Endothelial cell of umbilical vein (primary cell): ENCODE data around the gene KCNQ1OT1. TPM values are rescaled to one million over a fixed set of nuclear protein-coding genes. Genes with fewer than 3 reads are reported as not detected.

Experiments
- BruUV-seq: library from RNA; stranded (reverse); fragments of 400-500 nt; replicated peaks from 2 replicates; lab custom pipeline; 2021; lab: Mats Ljungman, UMichigan
- CTCF ChIA-PET: fragments of 300-600, 350-600 bp; sonication (Branson Sonifier 250); formaldehyde crosslinking; loops from one replicate; lab custom pipeline; 2021; ENCODE audit warnings: antibody characterized with exemption, inconsistent platforms; lab: Charles Lee
- POLR2A ChIA-PET: fragments of 300-600, 350-600 bp; sonication (Branson Sonifier 250); formaldehyde crosslinking; loops from one replicate; lab custom pipeline; 2021; ENCODE audit warnings: antibody characterized with exemption, inconsistent platforms; lab: Charles Lee
- DNase-seq: peaks from one replicate; pipeline ENCODE4 v3.0.0-alpha.2; 2011; ENCODE audit warnings: low read depth, low spot score
- FAIRE-seq: peaks from 2 replicates; lab custom pipeline; 2011; peaks lifted over from hg19 to GRCh38; lab: Jason Lieb, UNC
- H2AFZ ChIP-seq: 2 replicates; pipeline ENCODE4 v1.6.0; 2012; ENCODE audit warnings: low read depth, low read length, control low read depth, inconsistent platforms
- H3K27ac ChIP-seq: 2 replicates; pipeline ENCODE4 v1.5.1; 2011; ENCODE audit warnings: low read depth, mild to moderate bottlenecking, control low read depth, low read length, moderate library complexity; ENCODE audit not compliant: insufficient read depth
- H3K27me3 ChIP-seq, 2 experiments: 2 replicates each; pipeline versions ENCODE4 v1.6.0 to v1.6.1; 2011; ENCODE audit warnings: low read length in 2 of 2, mixed read lengths in 1 of 2; ENCODE audit not compliant: control insufficient read depth in 2 of 2, insufficient read depth in 2 of 2
- H3K36me3 ChIP-seq, 2 experiments: 2 replicates in 1 of 2; 3 replicates in 1 of 2; pipeline ENCODE4 v1.5.1; 2011; ENCODE audit warnings: low read length in 2 of 2, mild to moderate bottlenecking in 1 of 2, moderate library complexity in 1 of 2; ENCODE audit not compliant: control insufficient read depth in 2 of 2, insufficient read depth in 2 of 2; ENCODE audit errors: extremely low read depth in 1 of 2
- H3K4me1 ChIP-seq: 3 replicates; pipeline ENCODE4 v1.5.1; 2011; ENCODE audit warnings: mild to moderate bottlenecking, low read length; ENCODE audit not compliant: control insufficient read depth, insufficient read depth; ENCODE audit errors: extremely low read depth
- H3K4me2 ChIP-seq: 2 replicates; pipeline ENCODE4 v1.6.1; 2011; ENCODE audit warnings: low read length, control low read depth, mixed read lengths; ENCODE audit not compliant: insufficient read depth
- H3K4me3 ChIP-seq, 3 experiments: fragments of 200-600 bp in 1 of 3; sonication (generic), shearing (Covaris generic) in 1 of 3; replicated peaks in 1 of 3; 2 replicates each; pipeline ENCODE4 v1.5.1; 2011 to 2016; ENCODE audit warnings: control low read depth in 3 of 3, low read length in 3 of 3, mild to moderate bottlenecking in 2 of 3, inconsistent platforms in 1 of 3, low read depth in 1 of 3, moderate library complexity in 1 of 3; ENCODE audit not compliant: insufficient read depth in 1 of 3
- H3K79me2 ChIP-seq: 2 replicates; pipeline ENCODE4 v1.6.0; 2012; ENCODE audit warnings: low read length, inconsistent platforms; ENCODE audit not compliant: control insufficient read depth, insufficient read depth
- H3K9ac ChIP-seq: replicated peaks from 2 replicates; pipeline ENCODE3; 2011; ENCODE audit warnings: low read length, control low read depth; ENCODE audit not compliant: insufficient read depth; ENCODE audit errors: extremely low read depth
- H3K9me1 ChIP-seq: replicated peaks from 3 replicates; pipeline ENCODE4 v1.6.0; 2011; ENCODE audit warnings: mild to moderate bottlenecking, low read length; ENCODE audit not compliant: control insufficient read depth, insufficient read depth; ENCODE audit errors: extremely low read depth
- H3K9me3 ChIP-seq: replicated peaks from 2 replicates; pipeline ENCODE4 v1.5.1; 2012; ENCODE audit warnings: low read length, inconsistent platforms; ENCODE audit not compliant: control insufficient read depth, insufficient read depth
- H4K20me1 ChIP-seq: replicated peaks from 2 replicates; pipeline ENCODE3; 2011; ENCODE audit warnings: mild to moderate bottlenecking, low read length; ENCODE audit not compliant: control insufficient read depth, insufficient read depth; ENCODE audit errors: extremely low read depth
- EZH2 ChIP-seq: IDR thresholded peaks from 2 replicates; pipeline ENCODE4 v1.6.1; 2012; ENCODE audit warnings: borderline replicate concordance, low read depth, mild to moderate bottlenecking, moderate library complexity, low read length, inconsistent platforms; ENCODE audit not compliant: severe bottlenecking
- FOS ChIP-seq: IDR thresholded peaks from 2 replicates; pipeline ENCODE4 v1.6.1; 2011; ENCODE audit warnings: mild to moderate bottlenecking, low read length, moderate library complexity, borderline replicate concordance; ENCODE audit not compliant: insufficient read depth
- GATA2 ChIP-seq: IDR thresholded peaks from 2 replicates; pipeline ENCODE4 v1.7.0; 2011; ENCODE audit warnings: low read depth, mild to moderate bottlenecking, moderate library complexity, mixed read lengths, low read length; ENCODE audit not compliant: insufficient read length, insufficient read depth
- JUN ChIP-seq: IDR thresholded peaks from 2 replicates; pipeline ENCODE4 v1.6.1; 2011; ENCODE audit warnings: borderline replicate concordance, low read depth; ENCODE audit not compliant: insufficient read length, insufficient read depth
- MYC ChIP-seq: IDR thresholded peaks from one replicate; pipeline ENCODE4 v1.6.1; 2011; ENCODE audit warnings: mild to moderate bottlenecking, low read depth, low read length
- POLR2A ChIP-seq: IDR thresholded peaks from 2 replicates; pipeline ENCODE4 v1.6.1; 2012; ENCODE audit warnings: low read depth, mild to moderate bottlenecking, control low read depth, low read length
- POLR2AphosphoS5 ChIP-seq: IDR thresholded peaks from 2 replicates; pipeline ENCODE4 v1.6.1; 2012; ENCODE audit warnings: low read depth, mild to moderate bottlenecking, control low read depth, low read length, moderate library complexity; ENCODE audit not compliant: insufficient read depth
- dilution Hi-C: fragments of 300-500 bp; cut with MboI; formaldehyde crosslinking; loops from one replicate; pipeline ENCODE4 v1.15.0; 2019; ENCODE audit warnings: low sequenced_read_pairs; ENCODE audit not compliant: extremely low pct_ligation_motif_present
- intact Hi-C: fragments of 100-400 bp; cut with micrococcal nuclease; formaldehyde crosslinking; loops from one replicate; pipeline ENCODE4 v1.10.0; 2022
- polyA plus RNA-seq, 4 experiments: library from polyadenylated mRNA; depleted of rRNA in 3 of 4; stranded (reverse) in 3 of 4; unstranded in 1 of 4; fragments of >200 nt; gene quantifications; 2 replicates each; pipeline versions ENCODE4 v1.2.1 to v1.2.3, GENCODE V29; 2011 to 2012; ENCODE audit warnings: missing spikeins in 1 of 4
- total RNA-seq: library from RNA; stranded (reverse); gene quantifications from 2 replicates; pipeline ENCODE4 v1.2.3, GENCODE V29; 2021
- TF ChIP-seq, protein P1 (sequence below), 2 donors: IDR thresholded peaks; 1 replicate in 1 of 2; 2 replicates in 1 of 2; pipeline ENCODE4 v1.5.1; 2011; ENCODE audit warnings: low read length in 2 of 2, mild to moderate bottlenecking in 2 of 2, moderate library complexity in 2 of 2, control low read depth in 1 of 2, inconsistent platforms in 1 of 2, low read depth in 1 of 2; ENCODE audit not compliant: insufficient read depth in 1 of 2; ENCODE audit errors: extremely low read depth in 1 of 2
- TF ChIP-seq, protein P2 (sequence below): IDR thresholded peaks from 2 replicates; pipeline ENCODE4 v1.6.1; 2011; ENCODE audit not compliant: insufficient read depth, insufficient read length

The KCNQ1OT1 gene
- total and polyA plus RNA-seq, 2 donors (not counting 3 experiments of a cell fraction or from before 2014, with no cell fraction given), result 0.11 to 1.8 TPM

DNA sequence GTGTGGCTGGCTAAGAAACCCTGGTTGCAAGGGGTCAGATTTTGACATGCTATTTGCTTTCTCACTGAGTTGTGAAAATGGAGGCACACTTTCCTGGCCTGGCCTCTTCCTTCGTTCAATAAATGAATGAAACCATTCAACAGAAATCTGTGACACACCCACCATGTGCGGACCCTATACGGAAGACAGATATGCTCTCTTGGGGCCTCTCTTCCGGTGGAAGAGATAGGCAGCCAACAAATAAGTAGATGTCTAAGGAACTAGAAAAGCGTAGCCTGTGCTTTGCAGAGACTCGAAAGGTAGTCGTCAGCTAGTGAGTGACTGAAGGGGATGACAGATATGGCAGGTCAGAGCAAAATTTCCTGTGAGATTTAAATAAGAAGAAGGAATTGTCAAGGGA is 5.3 kb downstream of the KCNQ1OT1 start:
- no peak for FAIRE-seq
- intact Hi-C loops, result loop anchor here (5.0 kb wide), 1 partner anchor 193 kb away; the partner anchor contains the start of gene CDKN1C
- Histone ChIP-seq H2AFZ (no peak overlapping the region), H3K9me3 (no peaks in the 10 kb centered on the region), H3K36me3 (no peaks in the 10 kb centered on the region), H3K79me2 (peaks cover 47% of the 10 kb centered on the region), H3K4me3 (no peak overlapping the region), H3K27me3 (no peaks in the 10 kb centered on the region), H3K9me1 (no peaks in the 10 kb centered on the region), H3K4me2 (no peak overlapping the region), H4K20me1 (no peaks in the 10 kb centered on the region), H3K27ac (no peak overlapping the region), H3K4me1 (peaks cover 3% of the 10 kb centered on the region), H3K9ac (no peak overlapping the region)
- POLR2A ChIA-PET, result interaction anchor here (0.6 kb wide), 1 partner anchor 20 kb away, joined by 6 read pairs; no protein-coding TSS in a partner anchor
- no peak for DNase-seq
- dilution Hi-C loops, result no loop called here
- CTCF ChIA-PET, result no interaction called here
- no TSS peak for BruUV-seq
- TF ChIP-seq POLR2AphosphoS5, result no peak
- TF ChIP-seq, protein P1, sequence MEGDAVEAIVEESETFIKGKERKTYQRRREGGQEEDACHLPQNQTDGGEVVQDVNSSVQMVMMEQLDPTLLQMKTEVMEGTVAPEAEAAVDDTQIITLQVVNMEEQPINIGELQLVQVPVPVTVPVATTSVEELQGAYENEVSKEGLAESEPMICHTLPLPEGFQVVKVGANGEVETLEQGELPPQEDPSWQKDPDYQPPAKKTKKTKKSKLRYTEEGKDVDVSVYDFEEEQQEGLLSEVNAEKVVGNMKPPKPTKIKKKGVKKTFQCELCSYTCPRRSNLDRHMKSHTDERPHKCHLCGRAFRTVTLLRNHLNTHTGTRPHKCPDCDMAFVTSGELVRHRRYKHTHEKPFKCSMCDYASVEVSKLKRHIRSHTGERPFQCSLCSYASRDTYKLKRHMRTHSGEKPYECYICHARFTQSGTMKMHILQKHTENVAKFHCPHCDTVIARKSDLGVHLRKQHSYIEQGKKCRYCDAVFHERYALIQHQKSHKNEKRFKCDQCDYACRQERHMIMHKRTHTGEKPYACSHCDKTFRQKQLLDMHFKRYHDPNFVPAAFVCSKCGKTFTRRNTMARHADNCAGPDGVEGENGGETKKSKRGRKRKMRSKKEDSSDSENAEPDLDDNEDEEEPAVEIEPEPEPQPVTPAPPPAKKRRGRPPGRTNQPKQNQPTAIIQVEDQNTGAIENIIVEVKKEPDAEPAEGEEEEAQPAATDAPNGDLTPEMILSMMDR (IDR thresholded peaks at IDR 0.05; ENCODE audit: extremely low read depth in 1 of 2, insufficient read depth in 1 of 2, low read depth in 1 of 2, low read length in 2 of 2), result no peak
- no peak for TF ChIP-seq MYC
- TF ChIP-seq, protein P2, sequence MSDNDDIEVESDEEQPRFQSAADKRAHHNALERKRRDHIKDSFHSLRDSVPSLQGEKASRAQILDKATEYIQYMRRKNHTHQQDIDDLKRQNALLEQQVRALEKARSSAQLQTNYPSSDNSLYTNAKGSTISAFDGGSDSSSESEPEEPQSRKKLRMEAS, result no peak
- TF ChIP-seq GATA2, result no peak
- TF ChIP-seq POLR2A, result no peak
- TF ChIP-seq JUN, result no peak
- TF ChIP-seq FOS, result no peak
- no peak for TF ChIP-seq EZH2
